HAP-1 (cell line): ENCODE results near the gene THSD1.

Experiments used
- DNase-seq, 2 experiments: peaks; one replicate each; pipeline ENCODE4 v3.0.0-alpha.2; 2016 to 2020; ENCODE audit warnings: low spot score in 2 of 2
- H3K27me3 ChIP-seq: fragments of 250-450 bp; sonication (Bioruptor Pico); 2 replicates; pipeline ENCODE4 v1.5.1; 2020; ENCODE audit warnings: low read depth, mild to moderate bottlenecking, moderate library complexity
- H3K36me3 ChIP-seq: fragments of 250-450 bp; sonication (Bioruptor Pico); replicated peaks from 2 replicates; pipeline ENCODE4 v1.5.1; 2020; ENCODE audit warnings: mild to moderate bottlenecking
- H3K4me1 ChIP-seq: fragments of 250-450 bp; sonication (Bioruptor Pico); 2 replicates; pipeline ENCODE4 v1.5.1; 2020; ENCODE audit warnings: mild to moderate bottlenecking
- H3K4me3 ChIP-seq: fragments of 250-450 bp; sonication (Bioruptor Pico); 2 replicates; pipeline ENCODE4 v1.5.1; 2020; ENCODE audit warnings: mild to moderate bottlenecking, moderate library complexity
- H3K9me3 ChIP-seq: fragments of 250-450 bp; sonication (Bioruptor Pico); 2 replicates; pipeline ENCODE4 v1.5.1; 2020; ENCODE audit warnings: mild to moderate bottlenecking, moderate library complexity
- in situ Hi-C: fragments of 300-500 bp; cut with MboI; formaldehyde crosslinking; loops from 3 replicates; pipeline ENCODE4 v1.14.3; 2020; ENCODE audit warnings: low sequenced_read_pairs, inconsistent platforms, mixed read lengths

The THSD1 gene, protein sequence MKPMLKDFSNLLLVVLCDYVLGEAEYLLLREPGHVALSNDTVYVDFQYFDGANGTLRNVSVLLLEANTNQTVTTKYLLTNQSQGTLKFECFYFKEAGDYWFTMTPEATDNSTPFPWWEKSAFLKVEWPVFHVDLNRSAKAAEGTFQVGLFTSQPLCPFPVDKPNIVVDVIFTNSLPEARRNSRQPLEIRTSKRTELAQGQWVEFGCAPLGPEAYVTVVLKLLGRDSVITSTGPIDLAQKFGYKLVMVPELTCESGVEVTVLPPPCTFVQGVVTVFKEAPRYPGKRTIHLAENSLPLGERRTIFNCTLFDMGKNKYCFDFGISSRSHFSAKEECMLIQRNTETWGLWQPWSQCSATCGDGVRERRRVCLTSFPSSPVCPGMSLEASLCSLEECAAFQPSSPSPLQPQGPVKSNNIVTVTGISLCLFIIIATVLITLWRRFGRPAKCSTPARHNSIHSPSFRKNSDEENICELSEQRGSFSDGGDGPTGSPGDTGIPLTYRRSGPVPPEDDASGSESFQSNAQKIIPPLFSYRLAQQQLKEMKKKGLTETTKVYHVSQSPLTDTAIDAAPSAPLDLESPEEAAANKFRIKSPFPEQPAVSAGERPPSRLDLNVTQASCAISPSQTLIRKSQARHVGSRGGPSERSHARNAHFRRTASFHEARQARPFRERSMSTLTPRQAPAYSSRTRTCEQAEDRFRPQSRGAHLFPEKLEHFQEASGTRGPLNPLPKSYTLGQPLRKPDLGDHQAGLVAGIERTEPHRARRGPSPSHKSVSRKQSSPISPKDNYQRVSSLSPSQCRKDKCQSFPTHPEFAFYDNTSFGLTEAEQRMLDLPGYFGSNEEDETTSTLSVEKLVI

DNA sequence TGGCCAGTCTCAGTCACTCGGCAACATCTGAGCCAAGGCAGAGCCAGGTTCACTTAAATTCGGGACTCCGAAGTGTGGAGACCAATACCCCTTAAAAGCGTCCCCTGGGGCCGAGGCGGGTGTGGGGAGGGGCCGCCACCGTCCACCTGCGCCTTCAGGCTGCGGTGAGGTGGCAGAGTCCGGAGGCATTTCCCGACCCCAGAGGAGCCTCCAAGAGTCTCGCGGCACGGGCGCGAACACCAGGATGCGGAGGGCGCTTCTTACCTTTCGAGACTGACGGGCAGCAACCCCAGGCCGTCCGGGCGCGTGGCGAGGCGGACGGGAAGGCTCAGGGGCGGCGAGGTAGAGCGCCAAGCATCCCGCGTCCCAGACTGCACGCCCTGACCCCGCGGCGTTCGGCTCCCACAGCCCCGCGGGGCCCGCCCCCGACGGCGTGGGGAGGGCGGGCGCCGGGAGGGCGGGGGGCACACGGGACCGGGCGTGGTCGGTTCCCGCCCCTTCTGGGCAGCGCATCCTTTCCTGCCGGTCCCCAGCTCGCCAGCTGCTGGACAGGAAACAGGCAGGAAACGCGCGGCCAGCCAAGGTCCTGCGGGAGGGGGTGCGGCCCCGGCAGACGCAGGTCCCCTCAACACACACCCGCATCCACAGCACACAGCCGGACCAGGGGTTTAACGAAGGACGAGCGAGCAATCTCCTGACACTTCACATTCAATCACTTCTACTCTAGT, at the start of gene THSD1:
Gene THSD1 (minus strand): TSS at position 406 of the 728 bp plus-strand sequence. CDS start 3,572 bp downstream, outside the sequence.
- Histone ChIP-seq H3K36me3 (no peaks in the 10 kb centered on the region), H3K4me1 (no peaks in the 10 kb centered on the region), H3K9me3 (no peaks in the 10 kb centered on the region), H3K27me3 (peaks cover 45% of the 10 kb centered on the region), H3K4me3 (peak within 1 kb of the TSS; percentile 25)
- in situ Hi-C loops: no loop called here
- DNase-seq: peak in 1 of 2 experiments; percentile 30

DNA sequence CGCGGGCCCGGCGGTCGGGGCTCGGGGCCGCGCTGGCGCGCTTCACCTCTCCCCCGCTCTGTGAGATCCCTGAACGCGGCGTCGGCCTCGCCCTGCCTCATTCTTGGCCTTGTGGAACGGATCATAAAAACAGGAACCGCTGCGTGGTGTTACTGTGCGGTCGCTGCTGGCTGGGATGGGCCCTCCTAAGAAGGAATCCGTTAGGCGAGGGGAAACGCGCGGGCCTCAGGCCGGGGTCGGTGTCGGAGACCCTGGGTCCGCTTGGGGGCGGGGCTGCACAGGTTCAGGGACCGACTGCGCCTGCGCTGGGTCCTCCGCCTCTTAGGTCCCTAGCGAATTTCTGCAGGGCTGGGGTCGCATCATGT, 49.7 kb upstream of the THSD1 start:
- in situ Hi-C loops: loop anchor here (25.0 kb wide), 1 partner anchor 268 kb away; no protein-coding TSS in a partner anchor
- no peaks in the 10 kb centered on the region for H3K9me3 ChIP-seq
- DNase-seq: peak; percentile 70 to 91
- peaks cover 11% of the 10 kb centered on the region for H3K4me1 ChIP-seq
- H3K4me3 ChIP-seq: peak overlapping the region; percentile 70
- peaks cover 41% of the 10 kb centered on the region for H3K36me3 ChIP-seq
- no peaks in the 10 kb centered on the region for H3K27me3 ChIP-seq

DNA sequence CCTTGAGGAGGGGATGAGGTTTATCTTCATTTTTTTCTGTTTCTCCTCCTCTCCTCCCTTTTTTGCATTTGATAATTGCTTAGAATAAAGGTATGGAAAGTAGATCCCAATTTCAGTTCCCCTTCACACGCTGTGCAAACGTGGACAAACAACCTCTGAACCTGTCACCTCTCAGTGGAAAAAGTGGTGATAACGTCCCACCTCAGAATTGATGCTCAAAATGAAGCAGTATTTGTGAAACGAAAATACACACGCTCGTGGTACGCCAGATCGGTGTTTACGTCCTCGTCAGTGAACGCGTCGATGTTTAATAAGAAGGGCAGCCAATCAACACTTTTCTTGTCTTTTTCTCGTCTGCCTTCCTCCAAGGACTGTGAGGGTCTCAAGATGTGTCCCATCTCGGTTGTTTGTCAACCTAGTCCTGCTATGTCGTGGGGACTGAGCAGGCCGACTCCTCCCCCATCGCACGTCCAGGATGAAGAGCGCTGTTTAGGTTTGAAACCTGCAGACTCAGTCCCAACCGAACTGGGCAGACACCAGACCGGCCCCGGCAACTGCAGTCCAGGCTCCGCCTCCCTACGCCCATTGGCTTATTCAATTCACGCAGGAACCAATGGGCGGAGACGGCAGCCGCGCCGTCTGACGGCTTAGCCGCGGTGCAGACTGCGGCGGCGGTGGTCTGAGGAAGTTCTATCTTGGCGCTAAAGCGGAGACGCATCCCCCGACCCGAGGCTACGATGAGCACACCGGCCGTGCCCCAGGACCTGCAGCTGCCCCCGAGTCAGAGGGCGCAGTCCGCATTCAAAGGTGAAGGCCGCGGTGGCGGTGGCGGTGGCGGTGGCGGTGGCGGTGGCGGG, 49.1 kb upstream of the THSD1 start, which contains the start of gene CKAP2:
Gene CKAP2 (plus strand): TSS at position 659 of the 857 bp plus-strand sequence. CDS start 79 bp downstream, at position 738.
- Histone ChIP-seq H3K9me3 (no peaks in the 10 kb centered on the region), H3K4me1 (peaks cover 11% of the 10 kb centered on the region), H3K4me3 (peak within 1 kb of the TSS; percentile 70), H3K27me3 (no peaks in the 10 kb centered on the region), H3K36me3 (peaks cover 37% of the 10 kb centered on the region)
- peak; percentile 93 to 96 for DNase-seq
- in situ Hi-C loops: loop anchor here (25.0 kb wide), 1 partner anchor 268 kb away; no protein-coding TSS in a partner anchor

DNA sequence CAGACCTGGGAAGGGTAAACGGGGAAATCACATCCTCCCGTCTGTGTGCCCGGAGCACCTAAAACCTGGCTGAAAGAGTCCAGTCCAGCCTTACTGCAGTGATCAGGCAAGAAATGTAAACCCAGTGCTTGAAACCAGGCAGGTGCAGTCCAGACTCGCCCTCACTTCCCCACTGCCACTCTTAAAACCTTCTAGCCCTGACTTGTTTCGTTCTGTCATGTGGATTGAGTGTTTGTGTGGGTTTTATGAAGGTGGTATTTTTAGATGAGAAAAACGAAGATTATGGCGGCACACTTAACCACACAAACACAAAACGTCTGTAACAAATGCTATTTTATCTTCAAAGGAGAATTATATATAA, 48.5 kb upstream of the THSD1 start:
- no peaks in the 10 kb centered on the region for H3K27me3 ChIP-seq
- H3K4me1 ChIP-seq: peaks cover 11% of the 10 kb centered on the region
- in situ Hi-C loops: loop anchor here (25.0 kb wide), 1 partner anchor 267 kb away; no protein-coding TSS in a partner anchor
- H3K36me3 ChIP-seq: peaks cover 31% of the 10 kb centered on the region
- peak overlapping the region; percentile 70 for H3K4me3 ChIP-seq
- DNase-seq: peak in 1 of 2 experiments; percentile 18
- no peaks in the 10 kb centered on the region for H3K9me3 ChIP-seq

DNA sequence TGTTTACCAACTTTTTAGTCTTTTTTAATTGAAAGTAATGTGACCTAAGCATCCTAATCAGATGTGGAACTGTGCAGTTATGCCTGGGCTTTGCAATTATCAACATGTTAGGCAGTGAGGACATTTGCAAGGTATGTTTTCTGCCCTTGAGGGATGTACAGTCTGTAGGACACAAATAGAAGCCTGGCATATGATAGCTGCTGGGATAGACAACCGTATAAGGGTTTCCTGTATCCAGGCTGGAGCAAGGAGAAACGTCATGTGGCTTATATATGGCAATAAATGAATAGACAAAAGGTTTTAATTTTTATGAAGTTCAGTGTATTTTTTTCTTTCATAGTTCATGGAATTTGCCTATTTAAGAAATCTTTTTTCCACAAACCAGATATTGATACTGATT, 46.5 kb upstream of the THSD1 start:
- Histone ChIP-seq H3K36me3 (peaks cover 12% of the 10 kb centered on the region), H3K27me3 (no peaks in the 10 kb centered on the region), H3K4me3 (no peak overlapping the region), H3K4me1 (peaks cover 9% of the 10 kb centered on the region), H3K9me3 (no peaks in the 10 kb centered on the region)
- no peak for DNase-seq
- in situ Hi-C loops: loop anchor here (25.0 kb wide), 1 partner anchor 265 kb away; no protein-coding TSS in a partner anchor

DNA sequence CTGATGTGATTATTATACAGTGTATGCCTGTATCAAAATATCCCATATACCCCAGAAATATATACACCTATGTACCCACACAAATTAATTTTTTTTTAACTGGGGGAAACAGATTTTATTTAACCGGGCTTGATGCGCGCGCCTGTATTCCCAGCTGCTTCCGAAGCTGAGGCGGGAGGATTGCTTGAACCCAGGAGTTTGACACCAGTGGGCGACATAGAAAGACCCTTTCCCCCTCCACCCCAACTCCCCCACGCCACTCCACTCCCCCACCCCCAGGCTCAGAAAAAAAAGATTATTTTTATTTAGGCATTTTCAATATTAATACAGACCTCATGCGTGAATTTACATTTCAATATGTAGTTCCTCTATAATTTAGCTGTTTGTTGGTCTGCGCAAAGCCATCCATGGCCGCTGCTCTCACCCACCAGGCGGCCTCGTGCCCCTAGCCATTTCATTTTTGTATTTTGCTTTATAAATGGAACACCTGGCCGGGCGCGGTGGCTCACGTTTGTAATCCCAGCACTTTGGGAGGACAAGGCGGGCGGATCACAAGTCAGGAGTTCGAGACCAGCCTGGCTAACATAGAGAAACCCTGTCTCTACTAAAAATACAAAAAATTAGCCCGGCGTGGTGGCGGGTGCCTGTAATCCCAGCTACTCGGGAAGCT, 45.3 kb upstream of the THSD1 start:
- Histone ChIP-seq H3K4me1 (peaks cover 3% of the 10 kb centered on the region; the same call in 1 of the 2 replicates), H3K4me3 (no peak overlapping the region), H3K27me3 (no peaks in the 10 kb centered on the region), H3K36me3 (peaks cover under 1% of the 10 kb centered on the region; the same call in 1 of the 2 replicates), H3K9me3 (no peaks in the 10 kb centered on the region)
- DNase-seq: no peak
- in situ Hi-C loops: loop anchor here (25.0 kb wide), 1 partner anchor 264 kb away; no protein-coding TSS in a partner anchor

DNA sequence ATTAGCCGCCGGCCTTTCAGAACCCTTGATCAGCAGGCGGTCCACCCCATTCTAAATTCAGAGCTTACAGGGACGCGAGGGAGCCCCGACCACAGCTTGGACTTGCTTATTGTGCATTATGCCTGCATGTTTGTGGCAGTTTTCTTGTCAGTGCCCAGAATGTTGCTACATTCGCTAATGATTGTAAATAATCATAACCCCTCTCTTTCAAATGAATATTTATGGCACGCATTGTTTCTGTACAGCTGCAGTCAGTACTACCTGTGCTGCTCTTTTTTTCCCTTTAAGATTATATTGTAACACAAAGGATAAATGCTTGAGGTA, 44.8 kb upstream of the THSD1 start:
- in situ Hi-C loops: loop anchor here (25.0 kb wide), 1 partner anchor 263 kb away; no protein-coding TSS in a partner anchor
- H3K4me1 ChIP-seq: peaks cover 3% of the 10 kb centered on the region; the same call in 1 of the 2 replicates

DNA sequence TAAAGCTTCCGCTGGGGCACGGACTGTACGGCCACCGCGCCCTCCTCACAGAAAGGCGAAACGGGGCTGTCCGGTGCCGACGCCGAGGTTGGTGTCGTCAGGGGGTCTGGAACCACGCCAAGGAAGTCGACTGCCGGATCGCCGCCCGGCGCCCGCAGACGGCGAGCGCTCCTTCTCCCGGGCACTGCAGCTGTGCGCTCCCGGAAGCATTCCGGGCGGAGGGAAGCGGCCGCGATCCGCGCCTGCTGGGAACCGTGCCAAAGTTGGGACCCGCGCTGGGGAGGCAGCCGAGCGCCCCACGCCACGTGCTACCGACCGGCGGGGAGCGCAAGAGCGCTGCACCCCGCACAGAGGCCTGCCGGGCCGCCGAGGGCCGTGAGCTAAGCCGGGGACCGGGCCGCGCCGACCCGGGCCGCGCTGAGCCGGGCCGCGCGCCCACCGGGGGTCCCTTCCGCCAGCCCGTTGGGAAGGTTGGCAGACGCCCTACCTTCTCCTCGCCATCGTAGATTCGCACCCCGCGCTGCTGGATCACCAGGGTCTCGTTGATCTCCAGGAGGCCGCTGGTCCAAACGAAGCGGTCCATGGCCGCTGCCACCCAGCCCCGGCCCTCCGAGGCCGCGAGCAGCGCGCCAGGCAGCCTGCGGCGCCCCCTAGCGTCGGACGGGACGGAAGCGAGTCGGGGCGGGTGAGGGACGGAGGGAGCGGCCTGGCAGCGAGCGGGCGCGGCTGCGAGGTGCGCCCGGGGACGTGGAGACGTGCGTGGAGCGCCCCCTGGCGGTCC, 44.2 kb upstream of the THSD1 start, which contains the start of gene VPS36:
Gene VPS36 (minus strand): TSS at position 623 of the 781 bp plus-strand sequence. CDS start 40 bp downstream, at position 583.
- no peaks in the 10 kb centered on the region for H3K27me3 ChIP-seq
- no peaks in the 10 kb centered on the region for H3K9me3 ChIP-seq
- in situ Hi-C loops: loop anchor here (25.0 kb wide), 1 partner anchor 263 kb away; no protein-coding TSS in a partner anchor
- peaks cover 3% of the 10 kb centered on the region; the same call in 1 of the 2 replicates for H3K4me1 ChIP-seq
- DNase-seq: peak; percentile 88 to 96
- no peaks in the 10 kb centered on the region for H3K36me3 ChIP-seq
- peak within 1 kb of the TSS; percentile 64 for H3K4me3 ChIP-seq

More for the DNA sequence above, 44.8 kb upstream of the THSD1 start:
- no peaks in the 10 kb centered on the region for H3K36me3 ChIP-seq
- H3K4me3 ChIP-seq: peak overlapping the region; percentile 64
- no peaks in the 10 kb centered on the region for H3K9me3 ChIP-seq
- no peaks in the 10 kb centered on the region for H3K27me3 ChIP-seq
- DNase-seq: no peak

DNA sequence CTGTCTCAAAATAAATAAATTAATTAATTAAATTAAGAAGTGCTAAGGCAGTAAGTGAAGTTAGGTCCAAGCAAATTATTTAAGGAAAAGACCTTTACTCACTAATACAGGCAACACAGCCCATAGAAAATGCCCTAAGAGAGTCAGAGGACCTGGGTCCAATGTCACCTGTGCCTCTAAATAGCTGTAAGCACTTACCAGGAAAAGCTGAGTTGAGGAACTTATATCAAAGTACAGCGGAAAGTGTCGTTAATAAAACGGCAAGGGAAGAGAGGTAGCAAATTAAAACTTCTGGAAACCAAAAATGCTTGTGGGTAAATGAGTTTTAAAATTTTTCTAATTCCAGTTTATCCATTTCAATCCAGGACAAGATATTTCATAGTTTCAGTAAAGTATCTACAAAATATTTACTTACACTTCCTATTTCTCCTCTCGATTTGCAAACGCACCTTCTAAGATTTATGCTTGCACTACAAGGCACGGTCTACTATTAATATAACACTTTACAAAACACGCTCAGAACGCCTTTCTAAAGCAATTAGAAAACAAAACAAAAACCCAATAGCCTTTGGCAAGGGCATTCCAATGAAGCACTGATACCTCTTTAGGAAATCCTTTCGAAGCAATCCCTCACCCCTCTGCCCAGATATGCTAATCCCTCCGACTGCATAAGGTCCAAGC, 43.5 kb upstream of the THSD1 start:
- Histone ChIP-seq H3K4me1 (peaks cover 3% of the 10 kb centered on the region; the same call in 1 of the 2 replicates), H3K36me3 (no peaks in the 10 kb centered on the region), H3K9me3 (no peaks in the 10 kb centered on the region), H3K4me3 (peak overlapping the region; percentile 64), H3K27me3 (no peaks in the 10 kb centered on the region)
- in situ Hi-C loops: loop anchor here (25.0 kb wide), 1 partner anchor 262 kb away; no protein-coding TSS in a partner anchor
- no peak for DNase-seq

DNA sequence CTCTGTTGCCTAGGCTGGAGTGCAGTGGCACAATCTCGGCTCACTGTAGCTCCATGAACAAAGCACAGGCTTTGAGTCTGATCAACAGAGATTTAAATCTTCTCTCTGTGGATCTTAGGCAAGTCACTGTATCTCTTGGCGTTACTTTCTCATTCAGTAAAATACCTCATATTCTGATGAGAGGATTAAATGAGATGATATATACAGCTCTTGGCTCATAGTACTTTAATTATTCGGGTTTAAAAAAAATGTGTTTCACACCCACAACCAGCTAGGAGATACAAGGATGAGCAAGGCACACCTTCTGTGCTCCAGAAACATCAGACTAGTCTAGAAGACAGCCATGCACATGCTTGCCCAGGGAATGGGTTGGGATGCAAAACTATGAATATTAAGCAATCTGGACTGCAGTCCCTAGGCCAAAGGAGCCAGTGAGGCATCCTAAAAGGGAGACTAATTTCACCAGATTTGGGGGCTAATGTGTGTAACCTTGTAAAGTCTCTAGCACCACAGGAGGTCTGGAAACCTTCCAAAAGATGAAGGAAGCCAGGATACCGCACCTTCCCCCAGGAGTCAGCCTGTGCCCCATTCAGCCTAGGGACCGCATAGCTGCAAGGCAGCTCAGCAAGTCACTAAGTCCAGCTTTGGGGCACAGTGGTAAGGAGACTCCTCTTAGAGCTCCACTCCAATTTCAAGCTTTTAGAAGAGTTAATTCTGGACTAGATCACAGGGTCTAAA, 42.0 kb upstream of the THSD1 start:
- no peak overlapping the region for H3K4me3 ChIP-seq
- in situ Hi-C loops: no loop called here
- peaks cover 3% of the 10 kb centered on the region; the same call in 1 of the 2 replicates for H3K4me1 ChIP-seq
- no peak for DNase-seq
- H3K27me3 ChIP-seq: no peaks in the 10 kb centered on the region
- no peaks in the 10 kb centered on the region for H3K9me3 ChIP-seq
- H3K36me3 ChIP-seq: no peaks in the 10 kb centered on the region
